G401.6 (cell line): Measurements from ENCODE around the gene NOSTRIN.
A peak's percentile ranks its signal among the peaks of the same experiment; 100 is the strongest.
"Not testable (repeated sequence)": the region's sequence is repeated elsewhere in the genome, so short reads cannot be mapped to it uniquely, and the experiment has no call there.

Source experiments
- FAIRE-seq: peaks from 2 replicates; lab custom pipeline; 2012; peaks lifted over from hg19 to GRCh38; lab: Jason Lieb, UNC

The NOSTRIN gene

DNA sequence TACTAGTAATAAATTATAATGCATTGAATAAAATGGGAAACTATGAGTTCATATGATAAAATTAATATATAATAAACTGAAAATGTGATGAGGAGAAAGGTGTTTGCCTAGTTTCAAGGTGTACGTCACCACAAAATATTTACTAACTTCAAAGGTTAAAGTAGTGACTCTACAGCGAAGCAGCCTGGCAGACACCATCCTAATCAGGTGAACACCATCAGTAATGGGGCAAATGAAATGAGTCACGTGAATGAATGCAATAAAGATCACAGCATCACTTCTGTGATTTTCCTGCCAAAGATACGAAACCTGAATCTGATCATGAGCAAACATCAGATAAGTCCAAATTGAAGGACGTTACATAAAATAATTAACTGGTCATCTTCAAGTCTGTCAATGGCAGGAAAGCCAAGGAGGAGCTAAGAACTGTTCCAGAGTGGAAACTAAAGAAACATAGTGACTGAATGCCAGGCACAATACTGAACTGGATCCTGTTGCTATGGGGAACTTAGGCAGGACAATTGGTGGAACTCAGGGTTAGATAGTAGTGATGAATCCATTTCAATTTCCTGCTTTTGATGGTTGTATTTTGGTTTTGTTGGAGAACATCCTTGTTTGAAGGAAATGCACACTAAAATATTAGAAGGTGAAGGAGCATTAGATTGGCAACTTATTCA, 12.1 kb upstream of the NOSTRIN start:
- FAIRE-seq, result no peak

- FAIRE-seq, result not testable (repeated sequence)
Observed at GRCh38 chr2:168791140-168791539, 11.3 kb upstream of the NOSTRIN start.

- FAIRE-seq, result no peak
Observed at GRCh38 chr2:168793596-168793995, 8.8 kb upstream of the NOSTRIN start.

DNA sequence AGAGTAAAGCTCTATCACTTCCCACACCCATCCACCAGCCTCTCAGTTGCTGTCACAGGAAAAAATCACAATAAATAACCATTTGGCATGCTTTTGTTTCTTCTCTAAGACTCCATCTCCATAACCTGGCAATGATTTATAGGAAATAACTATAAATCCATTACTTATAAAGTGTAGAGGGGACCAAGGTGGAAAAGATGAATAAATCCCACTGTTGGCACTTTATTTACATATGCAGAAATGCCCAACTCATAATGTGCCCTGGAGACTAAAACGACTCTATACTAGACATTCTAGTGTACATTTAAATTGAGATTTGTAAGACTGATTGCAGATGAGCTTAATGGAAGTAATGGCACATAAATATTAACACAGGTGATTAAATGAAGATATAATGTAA, 7.5 kb upstream of the NOSTRIN start:
- no peak for FAIRE-seq

DNA sequence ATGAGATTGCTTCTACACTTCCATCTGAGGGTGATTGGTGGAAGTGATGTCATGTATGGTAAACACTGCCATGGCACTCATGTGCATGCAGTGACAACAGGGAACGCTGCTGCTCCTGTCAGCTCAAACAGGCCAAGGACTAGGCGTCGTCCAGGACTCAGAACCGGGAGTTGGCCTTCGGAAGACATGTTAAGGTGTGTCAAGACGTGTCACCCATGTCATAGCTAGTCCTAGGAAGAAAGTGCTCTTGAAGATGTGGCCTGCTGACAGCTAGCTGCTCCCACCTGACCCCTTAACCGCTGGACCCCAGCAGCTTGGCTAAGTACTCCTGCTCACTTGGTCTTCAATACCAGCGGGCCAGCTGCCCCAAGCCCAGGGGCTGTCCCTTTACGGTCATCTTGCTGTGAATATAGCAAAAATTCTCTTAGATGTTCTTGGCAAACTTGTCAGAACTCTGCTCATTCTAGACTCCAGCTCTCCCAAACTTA, 6.3 kb upstream of the NOSTRIN start:
- FAIRE-seq, result no peak

DNA sequence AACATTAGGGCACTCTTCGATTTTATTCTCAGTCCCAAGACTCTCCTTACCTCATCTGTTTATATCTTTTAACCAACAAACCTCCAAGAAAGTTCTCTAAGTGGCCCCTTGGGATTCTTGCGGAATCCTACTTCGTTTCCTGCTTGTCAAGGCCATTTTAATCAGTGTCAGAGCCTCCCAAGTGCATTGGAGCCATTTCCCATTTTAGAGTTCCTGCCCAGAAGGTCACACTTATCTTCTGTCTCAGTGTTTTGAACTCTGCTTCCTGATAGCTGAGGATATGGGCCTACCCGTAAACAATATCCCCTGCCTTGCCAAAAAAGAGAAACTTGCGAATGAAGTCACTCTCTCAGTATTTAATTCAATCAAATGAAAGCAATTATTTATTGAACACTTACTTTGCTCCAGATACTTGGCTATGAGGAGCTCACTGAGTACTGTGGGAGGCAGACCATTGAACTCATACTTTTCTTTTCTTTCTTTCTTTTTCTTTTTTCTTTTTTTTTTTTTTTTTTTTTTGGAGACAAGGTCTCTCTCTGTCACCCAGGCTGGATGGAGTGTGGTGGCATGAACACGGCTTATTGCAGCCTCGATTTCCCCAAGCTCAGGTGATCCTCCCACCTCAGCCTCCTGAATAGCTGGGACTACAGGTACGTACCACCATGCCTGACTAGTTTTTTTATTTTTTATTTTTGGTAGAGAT, 5.7 kb upstream of the NOSTRIN start:
- FAIRE-seq, result no peak

- FAIRE-seq, result no peak
Observed at GRCh38 chr2:168797286-168797655, 5.2 kb upstream of the NOSTRIN start.

DNA sequence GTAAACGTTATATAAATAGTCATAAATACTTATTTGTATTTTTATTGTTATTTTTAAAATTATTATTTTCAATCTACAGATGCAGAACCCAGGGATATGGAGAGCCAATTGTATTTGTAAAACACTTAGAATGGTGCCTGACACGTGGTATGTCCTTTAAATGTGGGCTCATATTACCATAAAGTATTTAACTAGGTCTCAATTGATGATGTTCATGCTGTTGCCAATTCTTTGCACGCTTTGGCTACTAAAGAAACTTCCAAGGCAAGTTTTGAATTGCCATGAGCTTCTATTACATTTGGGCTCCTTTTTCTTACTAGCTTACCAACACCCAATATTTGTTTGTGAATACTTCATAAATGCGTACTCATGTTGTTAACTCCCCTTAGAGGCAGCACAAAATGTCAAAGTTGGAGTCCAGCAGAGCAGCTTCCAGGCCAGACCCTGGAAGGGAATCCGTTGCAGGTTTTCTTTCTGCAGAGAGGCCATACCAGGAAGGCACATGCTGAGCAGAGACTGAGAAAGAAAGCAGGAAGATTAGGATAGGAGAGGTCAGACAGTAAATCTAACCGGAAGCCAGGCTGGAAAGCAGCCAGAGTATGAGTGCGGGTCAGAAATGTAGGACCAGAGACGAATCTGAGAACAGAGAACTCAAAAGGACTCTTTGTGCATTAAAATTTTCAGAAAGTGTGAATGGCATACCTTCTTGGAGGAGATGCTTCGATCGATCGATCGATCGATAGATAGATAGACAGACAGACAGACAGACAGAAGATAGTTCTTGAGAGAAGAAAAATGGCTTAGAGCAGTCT, 4.2 kb upstream of the NOSTRIN start:
- FAIRE-seq, result no peak

GRCh38 chr2:168798888-168799410, 3.5 kb upstream of the NOSTRIN start:
- FAIRE-seq, result no peak

DNA sequence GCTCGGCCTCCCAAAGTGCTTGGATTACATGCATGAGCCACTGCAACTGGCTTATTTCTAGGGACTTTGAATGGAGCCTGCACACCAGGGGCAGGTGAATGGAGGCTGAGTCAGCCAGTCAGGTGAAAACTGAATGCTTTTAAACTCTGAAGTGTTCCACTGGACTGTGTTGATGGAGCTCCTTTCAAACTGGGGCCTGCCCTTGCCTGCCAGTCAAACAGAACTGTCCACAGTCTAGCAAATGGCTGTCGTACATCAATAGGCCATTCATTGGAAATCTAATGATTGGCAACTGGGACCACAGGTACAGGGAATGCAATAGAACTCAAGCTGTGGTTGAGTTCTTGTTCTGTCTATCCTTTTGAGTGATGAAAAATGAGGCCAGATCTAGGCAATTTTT, 966 bp upstream of the NOSTRIN start:
- FAIRE-seq, result no peak

- FAIRE-seq, result no peak
Observed at GRCh38 chr2:168802859-168803725, 655 bp downstream of the NOSTRIN start.

- FAIRE-seq, result no peak
Observed at GRCh38 chr2:168804214-168804613, 1.8 kb downstream of the NOSTRIN start.

DNA sequence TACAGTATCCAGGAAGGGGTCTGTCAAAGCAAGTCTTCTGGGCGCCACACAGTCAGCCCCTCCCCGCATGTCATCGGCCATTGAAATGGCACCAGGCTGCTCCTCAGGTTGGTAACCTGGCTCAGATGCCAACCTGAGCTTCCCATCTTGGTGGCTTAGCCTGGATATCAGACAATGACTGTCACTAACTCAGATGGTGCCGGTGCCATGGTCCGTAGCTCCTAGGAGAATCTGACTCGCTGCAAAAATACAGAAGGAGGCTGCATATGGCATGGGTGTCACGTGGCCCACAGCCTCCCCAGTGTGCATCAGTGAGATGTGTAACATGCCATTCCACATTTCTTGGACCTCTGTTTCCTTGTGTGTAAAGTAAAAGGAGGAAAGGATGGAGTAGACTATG, 3.2 kb downstream of the NOSTRIN start:
- FAIRE-seq, result no peak

DNA sequence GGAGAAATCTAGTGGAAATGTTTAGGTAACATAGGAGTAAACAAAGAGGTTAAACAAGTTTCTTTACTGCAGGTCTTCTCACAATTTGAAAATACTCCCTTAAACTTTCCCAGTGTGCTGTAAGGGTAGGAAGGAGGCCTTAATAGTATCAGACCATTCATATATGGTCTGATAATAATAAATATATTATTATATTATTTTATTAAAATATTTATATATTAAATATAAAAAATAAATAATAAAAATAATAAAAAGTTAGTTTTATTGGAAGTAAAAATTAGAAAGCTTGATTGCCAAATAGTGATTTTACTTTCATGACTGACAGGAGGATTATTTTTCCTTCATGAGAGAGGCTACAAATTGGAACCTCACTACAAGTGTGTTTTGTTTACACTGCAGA, 7.1 kb downstream of the NOSTRIN start:
- FAIRE-seq, result peak; percentile 37

GRCh38 chr2:168810235-168810634, 7.8 kb downstream of the NOSTRIN start:
- FAIRE-seq, result no peak

- FAIRE-seq, result no peak
Observed at GRCh38 chr2:168811696-168812095, 9.3 kb downstream of the NOSTRIN start.

DNA sequence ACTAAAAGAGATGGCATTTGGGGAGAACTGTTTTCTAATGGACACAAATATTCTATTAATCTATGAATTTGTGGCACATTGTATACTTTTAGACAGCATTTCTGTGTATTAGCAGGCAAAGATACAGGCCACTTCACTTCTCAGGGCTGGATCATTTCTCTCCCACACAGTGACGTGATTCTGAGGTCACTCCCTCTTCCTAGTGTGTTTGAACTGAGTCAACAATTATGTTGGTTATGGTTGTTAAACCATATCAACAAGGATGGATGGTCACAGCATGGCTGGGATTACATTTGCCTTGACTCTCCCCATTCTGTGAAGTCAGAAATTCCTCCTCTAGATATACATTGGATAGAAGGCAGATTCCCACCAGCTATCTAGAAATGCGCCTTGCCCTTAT, 11.6 kb downstream of the NOSTRIN start:
- no peak for FAIRE-seq

DNA sequence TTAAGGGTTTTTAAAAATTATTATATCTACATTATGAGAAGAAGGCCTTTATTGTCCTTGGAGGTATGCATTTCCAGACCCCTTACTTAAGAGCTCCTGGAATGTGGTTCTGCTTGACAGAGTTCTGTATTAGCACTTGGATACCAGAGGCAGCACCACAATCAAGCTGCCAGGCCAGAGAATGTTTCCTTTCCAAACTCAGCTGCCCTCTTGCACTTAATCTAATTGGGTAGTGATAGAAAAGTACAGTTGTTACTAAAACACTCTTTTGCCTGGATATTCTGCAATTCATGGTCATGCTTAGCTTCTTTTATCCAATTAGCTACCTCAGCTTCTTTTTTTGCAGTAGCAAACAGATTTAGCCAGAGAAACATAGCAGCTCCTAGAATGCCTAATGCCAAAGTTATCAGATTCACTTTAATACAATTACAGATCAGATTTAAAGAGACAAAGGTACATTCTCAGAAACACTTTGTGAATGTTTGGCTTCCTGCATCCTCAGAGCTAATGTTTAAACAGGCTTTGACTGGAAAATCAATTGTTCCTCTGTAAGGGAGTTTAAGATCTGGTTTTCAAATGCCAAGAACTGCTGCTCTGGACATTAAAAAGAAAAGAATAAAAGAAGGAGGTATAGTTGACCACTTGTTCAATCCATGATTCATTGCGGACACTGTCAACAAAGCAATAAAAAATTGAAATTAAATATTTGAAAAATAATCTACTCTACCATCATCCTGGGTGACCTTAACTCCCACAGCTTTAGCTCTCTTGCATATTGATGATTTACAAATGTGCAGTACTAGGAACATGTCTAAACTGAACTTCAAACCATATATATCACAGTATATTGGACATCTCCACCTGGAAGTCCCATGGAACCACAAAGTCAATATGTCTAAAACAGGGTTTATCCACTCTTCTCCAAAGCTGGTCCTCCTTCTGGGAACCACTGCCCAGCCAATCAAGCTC, 12.8 kb downstream of the NOSTRIN start:
- no peak for FAIRE-seq

DNA sequence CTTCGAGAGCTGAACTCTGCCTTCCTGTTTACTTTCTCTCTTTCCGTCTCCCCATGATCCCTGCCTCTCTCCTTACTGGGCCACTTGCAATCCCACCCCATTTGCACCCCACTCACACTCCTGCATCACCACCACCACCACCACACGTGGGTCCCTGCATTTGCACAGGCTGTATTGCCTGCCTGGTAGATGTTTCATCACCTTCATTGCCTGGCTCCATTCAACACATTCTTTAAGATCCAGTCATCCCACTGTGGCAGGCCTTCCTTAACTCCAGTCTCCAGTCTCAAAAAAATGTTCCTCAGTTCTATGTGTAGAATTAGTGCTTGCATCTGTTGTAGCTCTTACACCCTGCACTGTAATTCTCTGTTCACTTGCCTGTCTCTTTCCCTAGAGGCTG, 13.9 kb downstream of the NOSTRIN start:
- FAIRE-seq, result no peak

DNA sequence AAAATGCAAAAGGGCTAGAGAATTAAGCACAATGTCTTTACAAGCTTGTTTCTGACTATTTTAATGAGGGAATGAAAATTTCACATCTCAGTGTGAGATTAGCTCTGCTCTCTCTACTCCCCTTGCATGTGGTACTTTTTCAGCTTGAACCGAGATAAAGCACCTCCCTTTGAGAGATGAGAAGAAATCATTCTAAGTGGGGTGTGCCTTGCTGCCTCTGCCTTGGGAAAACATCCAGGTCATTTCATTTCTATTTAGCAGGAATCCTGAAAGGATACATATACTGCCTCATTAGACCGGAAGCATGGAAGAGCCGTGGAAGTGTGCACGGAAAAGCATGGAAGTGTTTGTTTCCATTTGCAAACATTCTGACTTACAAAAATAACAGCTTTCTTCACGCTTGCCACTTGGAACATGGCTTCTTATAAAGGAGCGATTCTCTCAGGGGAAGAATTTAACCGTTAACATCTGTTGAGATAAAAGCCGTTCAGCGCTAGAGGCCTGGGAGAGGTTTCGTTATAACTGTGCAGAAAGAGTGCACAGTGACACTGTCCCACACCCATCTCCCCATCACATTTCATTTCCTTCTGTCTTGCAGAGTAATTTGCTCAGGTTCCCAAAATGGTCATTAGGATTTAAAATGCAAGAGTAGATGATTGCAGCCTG, 16.7 kb downstream of the NOSTRIN start:
- FAIRE-seq, result no peak
